GM10266 (cell line): ENCODE data around the gene TSC22D4.
"Not testable (repeated sequence)": the region's sequence is repeated elsewhere in the genome, so short reads cannot be mapped to it uniquely, and the experiment has no call there.

ENCODE experiments used
- DNase-seq: peaks from one replicate; pipeline ENCODE4 v3.0.0; 2012; ENCODE audit errors: extremely low spot score
- CTCF ChIP-seq: IDR thresholded peaks from 2 replicates; pipeline ENCODE4 v1.5.1; 2012; ENCODE audit warnings: mild to moderate bottlenecking, low read depth; ENCODE audit not compliant: control insufficient read depth, insufficient read depth; ENCODE audit errors: missing control alignments

TSC22D4 gene

GRCh38 chr7:100444311-100445278, 34.4 kb downstream of the TSC22D4 start:
- DNase-seq = peak; percentile 5
- no peak for TF ChIP-seq CTCF

GRCh38 chr7:100443096-100443840, 35.7 kb downstream of the TSC22D4 start:
- DNase-seq = no peak
- TF ChIP-seq CTCF = no peak

GRCh38 chr7:100441641-100442535, 37.1 kb downstream of the TSC22D4 start:
- TF ChIP-seq CTCF = no peak
- no peak for DNase-seq

- not testable (repeated sequence) for DNase-seq
These were observed 39.8 kb downstream of the TSC22D4 start for GRCh38 chr7:100439244-100439643.

GRCh38 chr7:100438731-100439130, 40.3 kb downstream of the TSC22D4 start:
- not testable (repeated sequence) for DNase-seq

- no peak for TF ChIP-seq CTCF
- no peak for DNase-seq
These were observed 40.8 kb downstream of the TSC22D4 start for GRCh38 chr7:100438172-100438571.

- TF ChIP-seq CTCF = no peak
- DNase-seq = no peak
These were observed 41.6 kb downstream of the TSC22D4 start for GRCh38 chr7:100437150-100438100.
